HG03039 (cell line): Measurements from ENCODE around the gene FOSL2.

Source experiments
- ATAC-seq: cut with Tn5 transposase; IDR thresholded peaks from one replicate; pipeline ENCODE4 v1.9.1; 2021; ENCODE audit warnings: mild to moderate bottlenecking, moderate library complexity; ENCODE audit not compliant: unreplicated experiment

FOSL2 gene

DNA sequence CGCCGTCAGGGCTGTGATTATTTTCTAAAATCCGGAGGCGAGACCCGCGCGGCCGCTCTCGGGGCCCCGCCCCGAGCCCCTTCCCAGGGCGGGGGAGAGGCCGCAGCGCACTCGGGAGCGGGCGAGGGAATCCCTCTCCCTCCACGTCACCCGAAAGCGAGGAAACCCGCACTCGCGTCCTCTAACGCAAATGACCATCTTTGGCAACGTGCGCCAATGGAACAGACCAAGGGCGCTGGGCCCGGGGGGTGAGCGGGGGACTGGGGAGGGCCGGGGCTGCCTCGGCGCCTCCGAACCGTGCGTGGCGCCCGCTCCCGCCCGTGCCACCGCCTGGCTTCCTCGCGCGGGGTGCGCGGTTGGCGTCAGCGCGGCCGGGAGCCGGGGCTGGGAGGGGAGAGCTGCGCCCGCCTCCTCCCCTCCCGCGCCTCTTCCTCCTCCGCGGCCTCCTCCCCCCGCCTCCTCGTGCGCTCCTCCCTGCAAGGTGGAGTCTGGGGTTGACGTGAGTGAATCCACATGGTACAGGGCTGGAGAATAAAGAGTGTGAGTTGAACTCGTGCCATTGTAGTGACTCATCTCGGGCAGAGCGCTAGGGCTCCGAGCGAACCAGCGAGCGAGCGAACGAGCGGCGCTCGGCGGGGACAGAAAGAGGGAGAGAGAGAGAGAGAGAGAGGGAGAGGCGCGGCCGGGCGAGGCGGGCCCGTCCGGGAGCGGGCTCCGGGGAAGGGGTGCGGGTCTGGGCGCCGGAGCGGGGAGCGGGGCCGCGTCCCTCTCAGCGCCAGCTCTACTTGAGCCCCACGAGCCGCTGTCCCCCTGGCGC lies at the start of gene FOSL2:
FOSL2 (plus strand) TSS at position 562 of the 817 bp plus-strand sequence. CDS start 863 bp downstream, outside the sequence.
- peak; percentile 66 for ATAC-seq

DNA sequence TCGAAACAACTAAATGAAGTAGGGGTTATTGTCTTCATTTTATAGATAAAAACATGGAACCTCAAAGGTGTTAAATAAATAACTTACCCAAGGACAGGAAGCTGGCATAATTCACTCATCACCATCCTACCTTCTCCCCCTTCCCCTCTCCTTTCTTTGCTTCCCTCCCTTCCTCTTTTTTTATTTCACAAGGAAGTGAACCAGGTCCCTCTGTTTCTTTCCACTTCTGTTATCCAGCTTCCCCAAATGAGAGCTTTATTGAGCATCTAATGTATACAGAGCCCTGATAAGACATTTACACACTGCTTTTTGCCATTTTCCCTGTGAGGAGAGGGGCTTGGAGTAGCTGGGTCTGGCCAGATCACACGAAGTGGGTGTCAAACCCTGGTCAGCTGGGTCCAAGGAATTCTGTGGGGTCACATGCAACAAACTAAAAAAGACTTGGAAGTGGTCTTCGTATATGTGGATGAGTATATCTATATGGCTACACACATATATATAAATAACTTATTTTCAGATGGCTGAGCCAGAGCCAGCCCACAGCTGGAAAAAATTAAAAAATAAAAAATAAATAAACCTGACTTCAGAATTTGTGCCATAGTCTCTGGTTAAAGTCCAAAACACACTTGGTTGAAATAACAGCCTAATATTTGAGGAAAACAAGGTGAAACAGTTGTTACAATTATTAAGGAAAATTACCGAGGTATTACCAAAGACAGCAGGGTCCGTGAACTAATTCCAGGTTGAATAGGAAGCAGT lies 49.3 kb upstream of the FOSL2 start:
- ATAC-seq, result no peak

DNA sequence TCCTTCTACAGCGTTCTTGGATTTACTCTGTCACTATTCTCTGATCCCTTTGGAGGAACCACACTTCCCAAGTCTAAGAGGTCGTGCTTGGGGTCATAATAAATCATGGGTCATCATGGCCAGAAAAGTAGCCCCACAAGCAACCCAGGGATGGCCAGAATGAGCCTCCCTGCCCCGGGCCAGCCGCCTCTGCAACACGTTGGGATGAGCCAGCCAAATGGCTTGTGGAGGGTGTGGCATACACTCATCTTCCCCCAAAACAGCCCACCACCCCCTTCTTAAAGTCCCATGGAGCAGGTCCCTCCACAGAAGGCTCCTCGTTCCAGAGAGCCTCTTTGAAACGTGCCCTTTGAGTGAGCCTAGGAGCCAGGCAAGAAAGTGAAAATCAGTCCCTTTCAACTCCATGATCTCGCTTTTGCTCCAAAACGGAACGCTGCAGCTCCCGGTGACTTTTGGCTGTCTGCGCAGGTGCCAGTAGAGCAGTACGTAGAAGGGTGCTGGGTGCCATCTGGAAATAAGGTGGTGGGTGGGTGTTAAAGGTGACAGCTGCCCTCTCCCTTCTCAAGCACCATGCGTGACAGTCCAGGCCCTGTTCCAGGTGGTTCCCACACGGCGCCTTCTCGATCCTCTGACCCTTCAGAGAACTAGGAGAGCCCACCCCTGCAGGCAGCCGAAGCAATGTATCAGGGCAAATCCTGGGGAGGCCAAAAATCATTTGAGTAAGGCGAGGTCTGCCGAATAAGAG lies 48.5 kb upstream of the FOSL2 start:
- no peak for ATAC-seq

DNA sequence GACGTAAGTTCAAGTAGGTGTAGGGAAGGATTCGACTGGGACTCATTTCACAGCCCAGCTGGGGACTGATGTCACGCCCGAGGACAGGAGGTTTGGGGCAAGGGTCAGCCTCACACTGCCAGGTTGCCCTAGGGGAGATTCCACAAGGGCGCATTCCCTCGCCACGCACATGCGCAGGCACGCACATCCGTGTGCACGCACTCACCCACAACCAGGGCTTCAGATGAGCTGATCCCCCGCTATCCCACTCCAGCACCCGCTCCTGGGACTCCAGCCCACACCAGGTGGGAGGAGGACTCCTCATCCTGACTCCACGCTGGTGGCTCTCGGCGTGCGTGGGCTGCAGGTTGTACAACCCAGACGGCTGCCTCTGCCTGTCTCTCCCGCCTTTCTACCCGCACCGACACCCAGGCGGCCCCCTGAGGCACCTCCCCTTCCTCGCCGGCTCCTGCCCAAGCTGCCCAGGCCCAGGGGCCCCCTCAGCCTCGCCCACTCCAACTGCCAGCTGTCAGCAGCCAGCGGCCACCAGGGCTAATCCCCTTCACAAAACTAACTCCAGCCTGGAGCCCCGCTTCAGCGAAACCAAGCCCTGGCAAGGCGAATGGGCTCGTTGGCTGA lies 47.8 kb upstream of the FOSL2 start:
- no peak for ATAC-seq

DNA sequence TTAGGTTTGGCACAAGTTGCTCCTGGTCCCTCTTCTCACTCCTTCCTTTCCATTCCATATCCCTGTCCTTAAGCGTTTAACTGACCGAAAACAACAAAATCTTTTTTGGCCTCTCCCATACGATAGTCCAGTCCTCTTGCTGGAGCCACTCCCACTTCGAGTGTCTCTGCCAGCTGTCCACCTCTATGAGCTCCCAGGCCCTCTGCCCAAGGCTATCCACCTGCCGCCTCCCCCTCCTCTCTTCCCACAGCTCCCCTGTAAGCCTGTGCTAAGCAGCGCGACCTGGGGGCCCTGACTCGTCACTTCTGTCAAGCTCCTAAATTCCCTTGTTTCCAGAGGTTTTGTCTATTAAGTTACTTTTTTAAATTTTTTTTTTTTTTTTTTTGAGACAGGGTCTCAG lies 47.0 kb upstream of the FOSL2 start:
- ATAC-seq, result no peak

DNA sequence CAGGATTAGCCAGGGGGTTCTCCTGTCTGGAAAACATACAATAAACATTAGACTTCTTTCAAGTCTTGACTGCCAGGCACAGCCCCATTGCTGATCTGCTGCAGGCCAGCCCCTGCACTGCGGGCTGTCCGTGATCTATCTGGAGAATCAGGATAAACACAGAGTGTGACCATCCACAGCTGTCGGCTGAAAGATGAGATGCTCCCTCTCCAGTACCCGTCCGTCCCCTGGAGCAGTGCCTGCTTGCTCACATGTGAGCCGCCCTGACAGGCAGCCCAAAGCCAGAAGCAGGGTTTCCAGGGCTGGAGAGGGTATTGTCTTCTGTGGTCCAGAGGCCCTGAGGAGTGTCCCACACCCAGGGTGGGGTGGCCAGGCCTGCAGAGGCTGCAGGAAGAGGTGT lies 46.1 kb upstream of the FOSL2 start:
- ATAC-seq, result no peak

DNA sequence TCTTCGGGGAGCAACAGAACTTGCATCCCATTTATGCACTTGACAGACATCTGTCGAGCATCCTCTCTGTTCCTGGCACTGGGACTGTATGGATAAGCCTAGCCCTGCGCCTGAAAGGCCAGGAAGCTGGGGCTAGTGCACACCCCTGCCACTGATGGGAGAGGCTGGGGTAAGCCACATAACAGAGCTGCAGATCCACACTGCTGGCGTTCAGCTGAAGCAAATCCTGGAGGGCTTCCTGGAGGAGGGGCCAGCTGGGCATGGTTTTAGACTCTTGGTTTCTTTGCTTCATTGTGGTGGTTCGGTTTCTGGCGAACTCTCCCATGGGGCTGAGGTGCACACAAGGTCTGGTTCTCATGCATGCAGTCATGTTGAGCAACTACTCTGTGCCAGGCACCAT lies 45.5 kb upstream of the FOSL2 start:
- no peak for ATAC-seq

DNA sequence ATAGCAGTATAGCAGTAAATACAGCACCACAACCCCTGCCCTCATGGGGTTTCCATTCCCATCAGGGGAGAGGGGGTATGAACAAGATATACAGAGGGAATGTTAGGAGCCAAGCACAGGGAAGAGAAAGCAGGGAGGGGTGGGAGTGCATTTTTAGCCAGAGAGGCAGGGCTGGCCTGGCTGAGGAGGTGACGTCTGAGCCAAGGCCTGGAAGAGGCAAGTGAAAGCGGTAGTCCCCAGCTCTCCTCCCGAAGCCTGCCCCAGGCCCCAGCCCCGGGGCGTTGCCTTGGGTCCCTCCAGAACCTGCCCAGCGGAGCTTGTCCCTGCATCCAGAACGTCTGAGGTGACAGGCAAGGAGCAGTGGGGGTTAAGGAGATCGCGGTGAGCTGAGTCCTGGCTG lies 45.1 kb upstream of the FOSL2 start:
- ATAC-seq, result no peak

DNA sequence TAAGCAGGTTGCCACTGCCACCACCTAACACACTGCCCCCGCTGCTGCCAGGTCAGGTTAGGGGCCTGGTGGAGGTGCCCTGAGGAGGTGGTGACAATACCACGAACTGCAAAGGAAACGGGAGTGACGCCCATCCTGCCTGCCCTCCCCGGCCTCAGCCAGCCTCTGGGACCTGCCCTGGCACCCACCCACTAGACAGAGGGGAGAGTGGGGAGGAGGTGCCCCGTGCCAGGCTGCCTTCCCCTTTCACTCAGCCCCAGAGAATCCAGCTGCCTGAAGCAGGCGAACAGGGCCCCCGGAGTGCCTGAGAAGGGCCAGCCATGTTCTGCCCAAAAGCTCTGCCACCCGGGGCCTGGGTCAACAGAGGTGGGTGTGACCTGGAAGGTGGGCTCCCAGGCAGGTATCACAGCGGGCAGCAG lies 44.5 kb upstream of the FOSL2 start:
- ATAC-seq, result no peak

DNA sequence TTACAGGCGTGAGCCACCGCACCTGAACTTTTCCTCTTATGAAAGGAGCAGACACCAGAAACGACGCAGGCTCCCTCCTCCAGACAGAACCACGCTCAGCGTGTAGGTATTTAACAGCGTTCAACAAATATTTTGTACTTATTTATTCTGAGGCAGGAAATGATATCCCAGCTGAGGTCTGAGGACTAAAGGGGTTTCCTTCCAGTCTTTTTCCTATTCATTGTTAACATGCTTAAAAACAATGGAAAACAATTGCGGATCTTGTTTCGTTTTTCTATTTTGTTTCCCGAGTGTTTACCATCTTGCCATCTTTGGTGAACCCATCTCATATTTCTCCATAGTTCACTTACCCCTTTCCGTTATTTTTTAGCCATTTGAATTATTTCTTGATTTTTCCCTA lies 43.7 kb upstream of the FOSL2 start:
- no peak for ATAC-seq

DNA sequence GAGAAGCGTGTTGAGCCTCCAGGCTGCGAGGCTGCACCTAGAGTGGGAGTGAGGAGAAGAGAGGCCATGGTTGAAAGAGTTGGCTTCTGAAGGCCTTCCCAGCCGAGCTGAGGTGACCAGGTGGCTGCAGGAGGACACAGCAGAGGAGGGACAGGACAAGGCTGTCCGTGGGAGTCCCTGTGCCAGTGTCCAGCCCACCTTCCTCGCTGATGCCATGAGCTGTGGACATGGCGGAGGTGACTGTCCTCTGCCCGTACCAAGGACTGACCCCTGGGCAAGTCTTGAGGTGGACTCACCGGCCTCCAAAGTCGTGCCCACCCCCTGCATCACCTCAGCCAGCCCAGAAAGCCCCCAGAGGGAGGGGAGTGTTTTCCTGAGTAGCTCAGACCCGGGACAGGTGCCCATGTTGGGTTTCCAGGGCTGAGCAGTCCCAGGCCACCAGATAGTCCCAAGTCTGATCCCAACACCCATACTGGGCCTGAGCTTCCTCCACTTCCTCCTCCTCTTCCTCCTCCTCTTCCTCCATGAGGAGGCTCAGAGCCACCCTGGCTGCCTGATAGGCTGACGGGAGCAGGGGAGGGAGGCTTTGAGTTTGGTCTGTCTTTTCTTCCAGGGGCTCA lies 43.0 kb upstream of the FOSL2 start:
- ATAC-seq, result no peak

DNA sequence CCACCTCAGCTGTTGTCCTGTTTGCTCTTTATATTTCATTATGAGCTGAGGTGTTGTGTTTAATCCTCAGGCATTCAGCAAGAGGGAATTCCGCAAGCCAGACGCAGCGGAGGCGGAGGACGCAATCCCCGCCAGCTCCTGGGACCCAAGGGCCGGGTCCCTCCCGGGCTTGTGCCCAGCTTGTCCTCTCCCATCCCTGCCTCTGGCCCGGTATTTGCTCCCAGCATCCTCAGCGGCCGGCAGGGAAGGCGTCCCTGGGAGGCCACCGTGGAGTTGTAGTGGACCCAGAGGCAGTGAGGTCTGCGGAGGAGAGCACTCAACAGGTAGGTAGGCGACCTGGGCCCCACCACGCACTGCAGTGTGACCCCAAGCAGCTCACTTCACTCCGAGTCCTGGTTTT lies 42.5 kb upstream of the FOSL2 start:
- no peak for ATAC-seq

DNA sequence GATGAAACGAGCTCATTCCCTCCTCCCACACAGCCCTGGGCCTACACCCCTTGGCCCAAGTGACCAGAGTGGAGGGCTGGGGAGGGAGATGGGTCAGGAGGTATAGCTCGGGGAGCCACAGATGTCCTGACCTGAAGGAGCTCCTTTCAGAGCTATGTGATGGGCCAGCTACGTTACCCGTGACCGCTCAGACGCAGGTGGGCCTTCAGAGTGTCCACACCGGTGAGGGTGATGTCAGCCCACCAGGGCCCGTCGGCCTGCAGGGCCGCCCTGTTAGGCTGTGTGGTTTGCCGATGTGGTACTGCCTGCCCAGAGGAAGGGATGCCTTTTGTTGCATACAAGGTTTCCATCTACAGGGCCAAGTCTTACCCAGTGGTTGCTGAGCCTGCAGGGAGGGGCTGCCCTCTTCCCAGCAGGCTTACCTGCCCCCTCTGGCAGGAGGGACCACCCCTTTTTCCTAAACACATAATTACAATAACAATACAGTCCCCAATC lies 41.8 kb upstream of the FOSL2 start:
- ATAC-seq, result no peak

DNA sequence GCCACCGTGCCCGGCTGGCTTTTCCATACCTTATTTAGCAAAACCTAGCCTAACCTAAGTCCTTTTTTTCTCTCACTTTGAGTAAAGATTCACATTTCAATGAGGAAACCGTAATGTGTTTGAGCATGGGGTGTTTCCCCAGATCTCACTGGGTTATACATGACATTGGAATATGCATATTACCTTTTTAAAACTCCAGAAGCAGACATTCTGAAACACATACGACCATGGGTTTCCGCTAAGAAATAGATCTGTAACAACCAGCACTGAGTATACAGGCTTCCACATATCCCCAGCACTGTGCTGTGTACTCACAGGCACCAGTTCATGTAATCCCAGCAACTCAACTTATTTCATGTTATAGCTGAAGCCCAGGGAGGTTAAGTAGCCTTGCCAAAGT lies 41.0 kb upstream of the FOSL2 start:
- ATAC-seq, result no peak

DNA sequence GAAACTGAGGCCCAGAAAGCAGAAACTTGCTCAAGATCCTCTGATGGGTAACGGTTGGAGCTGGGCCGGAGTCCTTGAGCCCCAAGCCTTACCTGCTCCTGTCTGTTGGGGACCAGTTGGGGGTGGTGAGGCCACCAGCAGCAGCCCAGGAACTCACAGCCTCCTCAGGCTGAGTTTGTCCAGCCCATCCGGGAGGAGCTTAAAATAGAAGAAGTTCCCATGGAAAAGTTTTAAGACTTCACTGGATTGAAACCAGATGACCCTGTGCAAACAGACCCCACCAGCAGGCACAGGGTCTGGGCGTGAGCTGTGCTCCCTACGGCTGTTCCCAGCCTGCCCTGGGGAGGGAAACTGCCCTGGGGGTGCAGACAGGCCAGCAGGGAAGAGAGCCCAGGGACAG lies 40.6 kb upstream of the FOSL2 start:
- ATAC-seq, result no peak

DNA sequence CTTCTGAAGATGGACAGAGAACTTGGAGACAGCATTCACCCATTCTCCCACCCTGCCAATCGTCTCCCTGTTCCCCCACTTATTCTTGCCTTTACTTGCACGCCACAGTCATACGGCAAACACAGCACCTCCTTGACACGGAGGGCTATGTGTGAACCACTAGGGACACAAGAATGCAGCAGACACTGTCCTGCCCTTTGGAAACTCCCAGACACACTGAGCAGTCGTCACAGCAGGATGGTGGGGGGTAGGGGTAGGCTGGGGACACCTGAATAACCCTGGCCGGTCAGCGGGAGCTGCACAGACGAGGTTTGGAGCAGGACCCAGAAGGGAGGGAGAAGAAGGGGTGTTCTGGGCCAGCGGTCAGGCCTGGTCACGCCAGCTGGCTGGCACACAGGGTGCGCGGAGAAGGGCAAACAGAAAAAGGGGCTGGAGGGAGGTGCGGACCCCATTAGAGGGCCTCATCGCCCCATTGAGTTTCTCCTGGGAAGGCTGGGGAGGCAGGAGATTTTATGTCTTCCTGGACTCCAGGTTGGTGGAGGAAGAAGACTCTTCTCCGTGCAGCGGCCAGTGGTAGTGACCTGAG lies 40.0 kb upstream of the FOSL2 start:
- no peak for ATAC-seq

DNA sequence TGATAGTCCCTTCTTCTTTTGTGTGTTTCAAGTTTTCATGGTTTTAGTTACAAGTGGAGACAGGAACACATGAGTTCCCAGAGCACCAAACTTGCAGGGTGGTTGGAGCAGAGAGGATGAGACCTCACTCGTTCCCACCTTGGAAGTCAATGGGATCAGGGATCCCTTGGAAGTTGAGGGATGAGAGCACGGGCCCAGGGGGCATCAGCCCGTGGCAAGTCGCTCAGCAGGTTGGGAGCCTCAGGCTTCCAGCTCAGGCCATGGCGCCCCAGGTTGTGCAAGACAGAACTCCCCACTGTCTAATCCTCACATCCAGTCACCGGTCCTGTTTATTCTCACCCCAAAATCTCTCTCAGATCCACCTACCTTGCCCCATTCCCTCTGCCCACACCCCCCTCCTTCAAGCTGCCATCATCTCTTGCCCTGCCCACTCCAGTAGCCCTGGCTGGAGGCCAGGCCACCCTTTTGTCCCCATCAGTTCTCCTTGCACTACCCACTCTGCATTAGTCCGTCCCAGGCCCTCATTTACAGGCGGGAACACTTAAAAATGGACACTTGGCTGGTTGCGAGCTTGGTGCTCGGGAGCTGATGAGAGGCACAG lies 37.6 kb upstream of the FOSL2 start:
- no peak for ATAC-seq

DNA sequence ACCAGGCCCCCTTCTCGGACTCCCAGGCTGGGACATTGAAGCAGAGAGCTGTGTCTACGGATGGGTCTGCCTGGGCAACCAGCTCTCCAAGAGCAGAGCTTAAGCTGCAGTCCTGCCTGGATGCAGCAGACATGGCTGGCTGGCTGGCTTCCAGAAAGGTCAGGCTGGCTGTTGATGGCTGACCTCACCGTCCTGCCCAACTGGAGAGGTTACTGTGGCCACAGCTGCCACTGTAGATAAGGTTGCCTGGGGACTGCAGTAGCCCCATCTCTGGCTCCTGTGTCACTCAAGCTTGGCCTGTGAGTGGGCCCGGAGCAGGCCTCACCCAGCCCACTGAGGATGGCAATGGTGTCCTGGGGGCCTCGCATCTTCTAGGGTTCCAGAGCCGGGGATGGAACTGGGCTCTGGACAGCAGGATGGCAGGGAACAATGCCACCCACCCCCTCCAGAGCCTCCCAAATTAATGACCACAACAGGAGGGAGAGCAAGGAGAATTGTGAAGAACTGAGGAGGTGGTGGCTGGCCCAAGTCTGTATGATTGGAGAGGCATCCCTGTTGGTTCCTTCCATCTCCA lies 37.0 kb upstream of the FOSL2 start:
- ATAC-seq, result no peak

DNA sequence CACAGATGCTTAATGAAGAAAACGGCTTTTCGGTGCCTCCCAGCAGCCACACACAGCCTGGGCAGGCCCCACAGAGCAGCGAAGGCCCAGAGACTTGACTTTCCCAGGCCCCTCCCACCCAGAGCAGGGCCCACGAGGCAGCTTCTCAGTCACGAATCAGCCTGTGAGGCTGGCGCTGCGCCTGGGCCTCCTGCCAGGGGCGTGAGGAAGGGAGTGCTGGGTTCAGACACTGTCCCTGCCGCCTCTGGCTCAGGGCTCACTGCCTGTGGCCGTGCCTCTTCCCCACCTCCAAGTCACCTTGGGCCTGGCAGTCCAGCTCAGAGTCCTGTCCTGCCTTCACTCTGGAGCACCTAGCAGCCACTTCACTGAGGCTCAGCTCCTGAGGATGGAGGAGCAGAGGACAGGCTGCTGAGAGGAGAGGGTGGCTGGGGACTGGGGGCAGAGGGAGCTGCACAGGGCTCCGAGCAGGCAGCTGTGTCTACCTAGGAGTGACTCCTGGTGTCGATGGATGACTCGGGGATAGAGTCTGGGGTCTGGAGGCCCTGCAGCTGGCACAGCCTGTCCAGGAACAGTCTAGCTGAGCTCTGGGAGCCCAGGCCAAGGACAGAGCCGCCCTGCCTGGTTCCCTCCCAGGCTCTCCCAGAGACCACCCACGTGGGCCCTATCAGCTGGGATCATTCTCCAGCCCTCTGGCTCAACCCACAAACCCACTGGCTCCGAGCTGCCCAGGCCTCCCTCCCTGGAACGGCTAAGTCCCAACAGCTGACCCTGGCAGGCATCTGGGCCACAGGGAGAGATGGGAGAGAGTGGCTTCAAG lies 36.4 kb upstream of the FOSL2 start:
- ATAC-seq, result no peak
